Medulla oblongata (tissue), 1 donor: ENCODE measurements around the gene SWSAP1.

Experiments used
- DNase-seq: peaks from one replicate; pipeline ENCODE4 v3.0.0-alpha.2; 2015; ENCODE audit errors: extremely low spot score

The SWSAP1 gene

DNA sequence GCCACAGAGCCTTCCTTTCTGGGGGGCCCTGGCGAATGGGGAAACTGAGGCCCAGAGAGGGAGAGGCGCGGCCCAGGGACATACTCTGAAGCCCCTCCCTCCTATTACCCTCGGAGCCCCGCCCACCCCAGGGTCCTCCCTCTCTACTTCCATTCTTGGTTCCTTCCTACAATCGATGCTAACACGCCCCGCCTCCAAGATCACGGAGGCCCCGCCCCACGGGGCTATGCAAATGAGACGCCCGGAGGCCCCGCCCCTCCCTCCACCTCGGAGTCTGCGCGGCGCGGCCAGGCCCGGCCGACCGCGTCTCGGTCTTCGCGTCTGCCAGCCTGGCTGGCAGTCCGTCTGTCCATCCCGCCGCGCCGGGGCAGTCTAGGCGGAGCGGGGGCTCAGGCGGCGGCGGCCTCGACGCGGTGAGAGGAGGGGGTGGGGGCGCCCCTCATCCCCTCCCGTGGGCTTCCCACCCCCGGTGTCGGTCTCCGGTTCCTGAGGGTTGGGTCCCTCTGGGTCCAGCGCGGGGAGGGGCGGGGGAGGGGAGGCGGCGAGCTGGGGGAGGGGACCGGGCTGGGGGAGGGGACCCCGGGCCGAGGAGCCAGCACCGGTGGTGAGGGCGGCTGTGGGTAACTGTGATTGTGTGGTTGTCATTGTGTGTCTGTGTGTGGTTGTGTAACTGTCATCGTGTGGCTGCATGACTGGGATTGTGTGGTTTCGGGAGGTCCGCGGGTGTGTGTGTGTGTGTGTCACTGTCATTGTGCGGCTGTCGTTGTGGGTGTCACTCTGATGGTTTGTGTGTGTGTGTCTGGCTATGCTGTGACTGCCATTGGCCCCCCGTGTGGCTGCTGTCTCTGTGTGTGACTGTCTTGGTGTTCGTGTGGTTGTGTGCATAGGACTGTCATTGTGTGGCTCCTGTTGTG is 19.0 kb upstream of the SWSAP1 start, which contains the start of gene PLPPR2:
PLPPR2 (plus strand) TSS at position 273 of the 914 bp plus-strand sequence. CDS start 2,242 bp downstream, outside the sequence.
- DNase-seq = peak; percentile 91

DNA sequence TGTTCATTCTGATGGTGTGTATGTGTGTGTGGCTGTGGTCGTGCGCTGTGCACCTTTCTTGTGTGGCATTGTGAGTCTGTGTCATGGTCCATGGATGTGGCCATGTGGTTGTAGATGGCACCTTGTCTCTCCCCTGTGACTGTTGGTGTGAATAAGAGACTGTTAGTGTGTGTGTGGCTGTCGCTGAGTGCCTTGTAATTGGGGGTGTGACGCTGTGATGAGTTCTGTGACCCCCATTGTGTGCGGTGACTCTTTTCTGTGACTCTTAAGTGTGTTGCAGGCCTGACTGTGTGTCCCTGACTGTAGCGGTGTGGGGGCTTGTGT is 18.4 kb upstream of the SWSAP1 start:
- DNase-seq = no peak

DNA sequence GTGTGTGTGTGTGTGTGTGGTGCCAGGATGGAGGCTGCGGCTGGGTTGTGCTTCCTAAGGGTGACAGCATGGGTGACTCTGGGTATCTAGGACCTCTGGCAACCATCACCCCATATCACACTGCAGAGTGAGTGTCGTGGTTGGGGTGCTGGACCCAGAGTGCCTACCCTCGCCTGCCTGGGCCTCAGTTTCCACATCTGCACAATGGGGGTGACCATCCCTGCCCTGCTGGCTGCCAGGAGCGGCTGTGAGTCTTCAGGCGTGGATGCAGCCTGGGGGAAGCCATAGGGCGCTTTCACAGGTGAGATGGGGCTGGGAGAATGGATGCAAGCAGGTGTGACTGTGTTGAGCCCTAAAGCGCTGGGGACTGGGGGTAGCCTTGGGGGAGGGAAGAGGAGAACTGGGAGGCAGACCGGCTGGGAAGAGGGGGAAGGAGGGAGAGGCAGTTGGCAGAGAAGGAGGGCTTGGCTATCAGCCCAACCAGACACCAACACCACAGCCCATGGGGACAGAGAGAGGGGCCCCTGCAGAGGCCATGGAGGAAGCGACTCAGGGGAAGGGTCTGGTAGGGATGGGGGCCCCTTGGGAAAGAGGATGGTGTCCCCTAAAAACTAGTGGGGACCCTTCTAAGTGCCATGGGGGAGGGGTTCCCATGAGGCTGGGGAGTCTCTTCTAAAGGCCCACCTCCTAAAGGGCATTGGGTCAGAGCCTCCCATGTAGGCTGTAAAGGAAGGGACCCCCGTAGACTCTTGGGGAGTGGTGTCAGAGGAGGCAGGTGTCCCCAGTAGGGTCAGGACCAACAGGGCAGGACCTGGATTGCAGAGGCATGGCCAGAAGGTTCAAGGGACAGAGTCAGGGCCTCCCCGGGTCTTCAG is 17.6 kb upstream of the SWSAP1 start:
- no peak for DNase-seq

DNA sequence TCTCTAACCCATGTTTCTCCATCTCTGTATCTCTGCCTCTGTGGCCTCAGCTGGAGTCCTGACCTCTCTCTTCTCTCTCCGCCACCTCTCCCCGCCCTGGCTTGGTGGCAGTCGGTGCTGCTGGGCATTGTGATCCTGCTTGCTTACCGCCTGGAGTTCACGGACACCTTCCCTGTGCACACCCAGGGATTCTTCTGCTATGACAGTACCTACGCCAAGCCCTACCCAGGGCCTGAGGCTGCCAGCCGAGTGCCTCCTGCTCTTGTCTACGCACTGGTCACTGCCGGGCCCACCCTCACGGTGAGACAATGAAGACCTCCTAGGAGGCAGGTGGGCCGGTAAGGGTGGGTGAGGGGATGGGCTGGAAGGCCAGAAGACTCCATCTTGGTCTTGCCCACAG is 15.0 kb upstream of the SWSAP1 start:
- no peak for DNase-seq

DNA sequence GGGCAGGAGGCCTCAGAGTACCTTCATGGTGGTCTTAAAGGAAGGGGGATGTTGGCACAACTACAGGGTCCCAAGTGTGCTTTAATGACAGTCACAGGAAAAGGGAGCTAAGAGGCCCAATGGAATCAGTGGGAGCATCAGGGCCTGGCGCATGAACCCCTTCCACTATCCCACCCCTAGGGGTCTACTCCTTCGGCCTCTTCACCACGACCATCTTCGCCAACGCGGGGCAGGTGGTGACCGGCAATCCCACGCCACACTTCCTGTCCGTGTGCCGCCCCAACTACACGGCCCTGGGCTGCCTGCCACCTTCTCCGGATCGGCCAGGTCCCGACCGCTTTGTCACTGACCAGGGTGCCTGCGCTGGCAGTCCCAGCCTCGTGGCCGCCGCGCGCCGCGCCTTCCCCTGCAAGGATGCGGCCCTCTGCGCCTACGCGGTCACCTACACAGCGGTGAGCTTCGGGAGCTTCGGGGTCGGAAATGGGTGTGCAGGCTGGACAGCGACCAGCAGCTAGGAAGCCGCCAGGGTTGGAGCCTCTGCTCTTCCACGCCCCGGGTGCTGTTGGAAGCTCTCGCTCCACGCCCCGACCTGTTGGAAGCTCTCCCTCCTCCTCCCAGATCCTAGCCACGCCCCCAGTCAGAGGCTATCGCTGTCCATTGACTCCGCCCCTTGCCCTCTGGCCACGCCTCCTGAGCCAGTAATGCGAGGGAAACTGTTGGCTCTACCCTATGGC is 13.3 kb upstream of the SWSAP1 start:
- DNase-seq = no peak

DNA sequence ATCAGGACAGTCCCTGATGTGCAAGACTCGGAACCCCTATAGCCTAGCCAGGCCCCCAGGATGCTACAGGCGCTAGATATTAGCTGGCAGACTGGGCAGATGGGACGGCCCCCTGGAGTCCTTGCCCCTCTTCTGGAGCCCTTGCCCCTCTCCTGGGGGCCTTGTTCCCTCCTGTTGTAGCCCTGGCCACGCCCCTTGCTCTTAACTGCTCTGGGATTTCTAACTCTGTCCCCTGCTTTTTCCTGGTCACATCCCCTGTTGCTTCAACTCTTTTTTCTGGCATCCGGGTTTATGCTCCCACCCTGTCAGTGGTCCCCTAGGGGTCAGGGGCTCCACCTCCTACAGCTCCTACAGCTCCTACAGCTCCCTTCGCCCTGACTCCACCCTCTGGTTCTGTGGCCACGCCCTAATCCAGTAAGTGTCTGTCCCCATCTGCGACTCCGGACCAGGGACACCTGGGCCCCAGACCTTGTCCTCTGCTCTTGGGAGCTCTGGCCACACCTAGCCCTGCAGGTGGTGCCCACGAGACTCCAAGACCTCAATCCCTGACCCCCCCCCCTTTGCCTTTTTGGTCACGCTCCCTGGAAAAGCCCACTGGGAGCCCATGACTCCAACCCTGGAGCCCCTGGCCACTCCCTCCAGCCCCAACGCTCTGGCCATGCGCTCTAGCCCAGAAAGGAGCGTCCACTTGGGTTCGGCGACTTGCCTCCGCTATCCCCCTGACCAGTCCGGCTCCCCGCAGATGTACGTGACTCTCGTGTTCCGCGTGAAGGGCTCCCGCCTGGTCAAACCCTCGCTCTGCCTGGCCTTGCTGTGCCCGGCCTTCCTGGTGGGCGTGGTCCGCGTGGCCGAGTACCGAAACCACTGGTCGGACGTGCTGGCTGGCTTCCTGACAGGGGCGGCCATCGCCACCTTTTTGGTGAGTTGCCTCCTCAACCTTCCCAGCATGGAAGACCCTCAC is 12.4 kb upstream of the SWSAP1 start:
- no peak for DNase-seq

DNA sequence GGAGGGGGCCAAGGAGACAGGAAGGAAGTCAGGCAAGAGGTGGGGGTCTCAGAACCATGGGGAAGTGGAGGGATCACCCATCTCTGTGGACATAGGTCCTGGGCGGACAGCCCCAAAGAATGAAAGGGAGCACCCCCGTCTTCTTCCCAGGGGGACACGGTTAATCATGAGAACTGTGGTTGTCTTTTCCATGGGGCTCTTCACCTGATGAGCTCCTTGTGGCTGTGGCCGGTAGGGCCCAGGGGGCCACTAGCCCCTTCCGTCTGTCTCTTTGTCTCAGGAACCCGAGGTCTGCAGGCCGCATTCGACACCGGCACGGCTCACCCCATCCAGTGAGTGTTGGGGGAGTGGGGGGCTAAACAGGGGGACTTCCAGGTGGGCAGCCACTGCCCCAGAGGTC is 10.6 kb upstream of the SWSAP1 start:
- DNase-seq = no peak

DNA sequence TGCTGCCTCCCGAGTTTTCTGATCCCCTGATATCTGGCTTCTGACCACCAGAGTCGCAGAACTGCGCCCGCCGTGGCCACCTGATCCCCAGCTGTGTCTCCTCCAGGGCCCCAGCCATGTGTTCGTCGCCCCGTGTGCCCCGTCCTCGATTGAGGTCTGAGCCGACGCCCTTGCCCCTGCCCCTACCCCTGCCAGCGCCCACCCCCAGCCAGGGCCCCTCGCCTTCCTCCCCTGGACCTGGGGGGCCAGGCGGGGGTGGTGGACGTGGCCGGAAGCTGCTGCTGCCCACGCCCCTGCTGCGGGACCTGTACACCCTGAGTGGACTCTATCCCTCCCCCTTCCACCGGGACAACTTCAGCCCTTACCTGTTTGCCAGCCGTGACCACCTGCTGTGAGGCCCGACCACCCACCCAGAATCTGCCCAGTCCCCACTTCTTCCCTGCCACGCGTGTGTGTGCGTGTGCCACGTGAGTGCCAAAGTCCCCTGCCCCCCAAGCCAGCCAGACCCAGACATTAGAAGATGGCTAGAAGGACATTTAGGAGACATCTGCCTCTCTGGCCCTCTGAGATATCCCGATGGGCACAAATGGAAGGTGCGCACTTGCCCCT is 10.1 kb upstream of the SWSAP1 start:
- no peak for DNase-seq

DNA sequence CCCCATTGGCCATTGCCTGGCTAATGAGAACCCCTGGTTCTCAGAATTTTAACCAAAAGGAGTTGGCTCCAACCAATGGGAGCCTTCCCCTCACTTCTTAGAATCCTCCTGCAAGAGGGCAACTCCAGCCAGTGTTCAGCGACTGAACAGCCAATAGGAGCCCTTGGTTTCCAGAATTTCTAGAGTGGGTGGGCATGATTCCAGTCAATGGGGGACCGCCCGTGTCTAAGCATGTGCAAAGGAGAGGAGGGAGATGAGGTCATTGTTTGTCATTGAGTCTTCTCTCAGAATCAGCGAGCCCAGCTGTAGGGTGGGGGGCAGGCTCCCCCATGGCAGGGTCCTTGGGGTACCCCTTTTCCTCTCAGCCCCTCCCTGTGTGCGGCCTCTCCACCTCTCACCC is 9.5 kb upstream of the SWSAP1 start:
- DNase-seq = no peak

DNA sequence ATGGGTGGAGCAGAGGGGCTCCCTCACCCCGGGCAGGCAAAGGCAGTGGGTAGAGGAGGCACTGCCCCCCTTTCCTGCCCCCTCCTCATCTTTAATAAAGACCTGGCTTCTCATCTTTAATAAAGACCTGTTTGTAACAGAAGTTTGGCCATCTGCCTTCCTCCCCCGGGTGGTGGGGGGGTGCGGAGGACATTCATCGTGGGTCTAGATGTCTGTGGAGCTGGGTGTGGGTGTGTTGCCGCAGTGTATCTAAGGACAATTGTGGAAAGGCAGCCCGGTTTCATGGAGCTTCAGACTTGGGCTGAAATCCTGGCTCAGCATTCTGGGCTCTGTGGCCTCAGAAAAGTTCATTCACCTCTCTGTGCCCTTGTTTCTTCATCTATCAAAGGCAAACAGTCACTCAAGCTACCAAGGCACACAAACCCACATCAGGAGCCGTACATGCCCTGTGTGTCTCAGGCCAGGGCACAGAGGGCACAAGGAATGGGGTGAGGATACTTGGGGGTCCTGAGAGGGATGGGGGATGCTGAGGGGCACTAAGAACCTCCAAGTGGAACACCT is 8.8 kb upstream of the SWSAP1 start:
- DNase-seq = no peak

DNA sequence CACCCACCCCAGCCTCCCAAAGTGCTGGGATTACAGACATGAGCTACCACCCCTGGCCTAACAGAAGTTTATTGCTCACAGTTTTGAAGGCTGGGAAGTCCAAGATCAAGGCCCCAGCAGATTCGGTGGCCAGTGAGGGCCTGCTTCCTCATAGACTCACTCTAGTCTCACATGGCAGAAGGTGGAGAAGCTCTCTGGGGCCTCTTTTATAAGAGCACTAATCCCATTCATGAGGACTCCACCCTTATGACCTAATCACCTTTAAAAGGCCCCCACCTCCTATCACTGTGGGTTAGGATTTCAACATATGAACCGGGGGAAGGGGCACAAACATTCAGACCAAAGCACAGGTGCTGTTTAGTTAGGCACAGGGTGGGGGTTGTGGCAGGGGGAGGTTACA is 6.9 kb upstream of the SWSAP1 start:
- DNase-seq = no peak

DNA sequence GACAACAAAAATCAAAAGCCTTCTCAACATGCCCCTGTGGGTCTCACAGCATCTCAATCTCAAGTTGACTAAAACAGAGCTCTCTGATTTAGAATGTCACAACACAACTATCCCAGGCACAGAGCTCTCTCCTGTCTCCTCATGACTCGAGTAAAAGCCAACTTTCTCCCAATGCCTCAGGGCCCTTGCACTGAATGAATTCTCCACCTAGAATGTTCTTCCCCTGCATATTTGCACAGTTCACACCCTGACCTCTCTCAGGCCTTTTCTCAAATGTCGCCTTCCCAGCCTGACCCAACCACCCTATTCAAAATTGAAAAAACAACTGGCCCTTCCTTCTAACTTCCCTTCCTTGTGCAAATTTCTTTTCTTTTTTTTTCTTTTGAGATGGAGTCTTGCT is 3.7 kb upstream of the SWSAP1 start:
- DNase-seq = no peak

DNA sequence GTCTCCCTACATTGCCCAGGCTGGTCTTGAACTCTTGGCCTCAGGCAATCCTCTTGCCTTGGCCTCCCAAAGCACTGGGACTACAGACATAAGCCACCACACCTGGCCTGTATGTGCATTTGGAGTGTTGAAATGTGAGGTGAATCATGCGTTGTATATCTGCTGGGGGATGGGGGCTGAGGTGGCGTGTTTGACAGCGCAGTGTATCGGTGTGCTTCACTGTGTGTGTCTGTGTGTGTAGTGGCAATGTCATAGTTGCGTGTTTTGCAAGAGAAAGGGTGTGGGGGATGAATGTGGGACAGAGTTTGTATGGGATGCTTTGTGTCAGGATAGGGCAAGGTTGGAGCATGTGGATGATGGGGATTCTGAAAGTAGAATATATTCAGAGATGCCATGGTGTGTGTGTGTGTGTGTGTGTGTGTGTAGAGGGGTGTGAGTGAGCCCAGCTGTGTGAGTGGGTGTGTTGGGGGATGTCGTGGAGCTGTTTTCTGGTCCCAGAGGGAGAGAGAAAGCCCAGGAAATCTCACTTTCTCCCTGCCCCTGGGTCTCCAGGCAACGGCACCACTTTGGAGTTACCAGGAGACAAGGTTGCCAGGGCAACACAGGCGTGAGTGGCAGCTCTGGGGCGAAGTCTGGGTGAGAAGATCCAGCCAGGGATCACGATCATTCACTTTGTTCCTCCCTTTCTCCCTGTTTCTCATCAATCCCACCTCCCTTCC is 1.1 kb upstream of the SWSAP1 start:
- DNase-seq = peak; percentile 80

DNA sequence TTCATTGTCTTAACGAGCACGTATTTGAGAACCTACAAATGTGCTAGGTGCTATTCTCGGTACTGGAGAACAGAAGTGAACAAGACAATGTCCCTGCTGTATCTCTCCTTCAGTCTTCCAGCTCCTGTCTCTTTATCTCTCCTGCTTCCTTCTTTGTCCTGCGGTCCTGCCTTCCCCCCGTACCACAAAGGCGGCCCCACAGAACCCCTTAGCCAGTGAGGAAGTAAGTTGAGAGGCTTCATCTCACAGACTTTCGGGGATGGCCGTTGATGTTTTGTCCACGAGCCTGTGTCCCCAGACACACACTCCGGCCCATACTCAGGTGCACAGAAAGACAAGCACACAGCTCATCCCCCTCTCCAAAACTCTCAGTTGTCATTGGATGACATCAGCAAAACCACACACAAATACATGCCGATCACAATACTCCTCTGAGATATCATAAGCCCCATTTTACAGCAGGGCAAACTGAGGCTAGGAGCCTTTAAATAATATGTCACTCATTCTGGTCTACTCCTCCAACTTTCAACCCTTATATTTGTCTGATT is 507 bp upstream of the SWSAP1 start:
- peak; percentile 30 for DNase-seq

DNA sequence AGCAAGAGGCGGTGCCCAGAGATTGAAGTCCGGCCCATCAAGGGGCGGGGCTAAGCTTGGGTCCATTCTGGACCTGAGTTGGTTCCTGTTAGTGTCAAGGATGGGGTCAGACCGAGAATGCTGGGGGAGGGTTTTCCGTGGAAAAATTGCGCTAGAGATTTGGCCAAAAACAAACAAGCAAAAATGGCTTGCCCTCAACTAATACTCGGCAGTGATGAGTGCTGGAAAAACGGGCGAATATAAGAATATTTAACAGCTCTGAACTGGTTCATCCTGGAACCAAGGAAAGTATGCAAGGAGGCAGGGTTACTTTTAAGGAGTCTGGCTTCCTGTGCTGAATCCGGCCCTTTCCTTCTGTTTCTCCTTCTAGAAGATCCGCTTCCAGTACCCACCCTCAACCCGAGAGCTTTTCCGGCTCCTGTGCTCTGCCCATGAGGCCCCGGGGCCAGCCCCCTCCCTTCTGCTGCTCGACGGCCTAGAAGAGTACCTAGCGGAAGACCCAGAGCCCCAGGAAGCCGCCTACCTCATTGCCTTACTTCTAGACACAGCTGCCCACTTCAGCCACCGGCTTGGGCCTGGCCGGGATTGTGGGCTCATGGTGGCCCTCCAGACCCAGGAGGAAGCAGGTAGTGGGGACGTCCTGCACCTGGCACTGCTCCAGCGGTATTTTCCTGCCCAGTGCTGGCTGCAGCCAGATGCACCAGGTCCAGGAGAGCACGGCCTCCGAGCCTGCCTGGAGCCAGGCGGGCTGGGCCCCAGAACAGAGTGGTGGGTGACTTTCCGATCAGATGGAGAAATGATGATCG is 880 bp downstream of the SWSAP1 start:
- DNase-seq = no peak

DNA sequence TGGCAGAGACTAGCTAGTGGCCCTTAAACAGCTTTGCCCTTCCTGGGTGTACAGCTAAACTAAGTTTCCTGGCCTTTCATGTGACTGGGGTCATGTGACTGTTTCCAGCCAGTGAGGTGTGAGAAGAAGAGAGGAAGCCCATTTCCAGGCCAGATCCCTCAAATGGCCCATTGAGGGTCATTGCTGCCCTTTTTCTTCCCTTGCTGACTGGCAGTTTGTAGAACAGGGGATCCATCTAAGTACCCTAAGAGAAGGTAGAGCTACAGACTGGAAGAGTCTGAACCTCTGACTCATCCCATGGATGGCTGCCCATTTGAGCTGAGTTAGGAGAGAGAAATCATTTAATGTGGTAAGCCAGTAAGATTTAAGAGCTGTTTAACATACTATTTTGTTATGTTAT is 2.8 kb downstream of the SWSAP1 start:
- DNase-seq = peak; percentile 57

DNA sequence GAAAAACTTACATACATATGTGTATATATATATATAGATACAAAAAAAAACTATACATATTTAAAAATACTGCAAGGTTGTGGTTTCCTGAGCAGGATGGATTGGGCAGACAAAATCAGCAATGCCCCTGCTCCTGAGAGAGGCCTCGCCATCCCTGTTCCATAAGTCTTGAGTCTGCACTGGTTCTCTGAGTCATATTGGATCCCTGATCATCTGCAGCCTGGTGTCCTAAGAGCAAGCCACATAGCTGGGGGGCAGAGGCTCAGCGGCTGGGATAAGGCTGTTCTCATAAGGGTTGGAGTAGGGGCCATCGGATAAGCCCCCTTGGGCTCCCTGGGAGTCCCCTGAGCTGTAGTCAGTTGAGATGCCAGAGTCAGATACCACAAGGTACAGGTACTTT is 3.3 kb downstream of the SWSAP1 start:
- DNase-seq = no peak
